DND-41 (cell line): ENCODE data around the gene IL17REL.

ENCODE experiments used
- ATAC-seq: fragments of 200-7000 bp; cut with Tn5 transposase; 3 replicates; pipeline ENCODE4 v1.9.1; 2021; ENCODE audit warnings: low read depth; ENCODE audit not compliant: insufficient read depth
- DNase-seq: peaks from one replicate; pipeline ENCODE4 v3.0.0-alpha.2; 2020
- H2AFZ ChIP-seq: 2 replicates; pipeline ENCODE4 v1.6.0; 2012; ENCODE audit warnings: low read depth, low read length
- H3K27ac ChIP-seq: 2 replicates; pipeline ENCODE4 v1.5.1; 2012; ENCODE audit warnings: low read length, inconsistent platforms
- H3K27me3 ChIP-seq: fragments of 200-600 bp; sonication (generic); 2 replicates; pipeline ENCODE4 v1.6.0; 2012; ENCODE audit warnings: low read length, mild to moderate bottlenecking, inconsistent platforms; ENCODE audit not compliant: insufficient read depth, poor library complexity
- H3K36me3 ChIP-seq: 2 replicates; pipeline ENCODE4 v1.5.1; 2012; ENCODE audit warnings: low read length, inconsistent platforms; ENCODE audit not compliant: insufficient read depth
- H3K4me1 ChIP-seq: 2 replicates; pipeline ENCODE4 v1.5.1; 2012; ENCODE audit warnings: mild to moderate bottlenecking, low read length; ENCODE audit not compliant: insufficient read depth
- H3K4me2 ChIP-seq: 2 replicates; pipeline ENCODE4 v1.6.0; 2012; ENCODE audit warnings: mild to moderate bottlenecking, moderate library complexity, low read length, inconsistent platforms; ENCODE audit not compliant: insufficient read depth
- H3K4me3 ChIP-seq, 2 experiments: fragments of 200-600 bp in 1 of 2; shearing (Covaris generic) in 1 of 2; 2 replicates each; pipeline ENCODE4 v1.5.1; 2012 to 2016; ENCODE audit warnings: inconsistent platforms in 2 of 2, low read length in 2 of 2, mild to moderate bottlenecking in 2 of 2, low read depth in 1 of 2, moderate library complexity in 1 of 2
- H3K79me2 ChIP-seq: 2 replicates; pipeline ENCODE4 v1.6.0; 2012; ENCODE audit warnings: low read length, inconsistent platforms; ENCODE audit not compliant: insufficient read depth
- H3K9ac ChIP-seq: 2 replicates; pipeline ENCODE4 v1.6.0; 2012; ENCODE audit warnings: low read depth, mild to moderate bottlenecking, inconsistent platforms, low read length, moderate library complexity
- H3K9me3 ChIP-seq: 2 replicates; pipeline ENCODE4 v1.5.1; 2012; ENCODE audit warnings: low read length, moderate library complexity, mild to moderate bottlenecking, inconsistent platforms; ENCODE audit not compliant: insufficient read depth, severe bottlenecking
- H4K20me1 ChIP-seq: 2 replicates; pipeline ENCODE4 v1.6.0; 2012; ENCODE audit warnings: low read length; ENCODE audit not compliant: insufficient read depth
- EZH2 ChIP-seq: IDR thresholded peaks from 3 replicates; pipeline ENCODE4 v1.6.1; 2012; ENCODE audit warnings: borderline replicate concordance, low read depth, mild to moderate bottlenecking, moderate library complexity, low read length, inconsistent platforms; ENCODE audit not compliant: severe bottlenecking
- TF ChIP-seq, protein P1 (sequence below): IDR thresholded peaks from 2 replicates; pipeline ENCODE4 v1.5.1; 2012; ENCODE audit warnings: borderline replicate concordance, low read length, moderate library complexity, mild to moderate bottlenecking; ENCODE audit not compliant: poor library complexity, severe bottlenecking; ENCODE audit errors: extremely low read depth

The IL17REL gene

DNA sequence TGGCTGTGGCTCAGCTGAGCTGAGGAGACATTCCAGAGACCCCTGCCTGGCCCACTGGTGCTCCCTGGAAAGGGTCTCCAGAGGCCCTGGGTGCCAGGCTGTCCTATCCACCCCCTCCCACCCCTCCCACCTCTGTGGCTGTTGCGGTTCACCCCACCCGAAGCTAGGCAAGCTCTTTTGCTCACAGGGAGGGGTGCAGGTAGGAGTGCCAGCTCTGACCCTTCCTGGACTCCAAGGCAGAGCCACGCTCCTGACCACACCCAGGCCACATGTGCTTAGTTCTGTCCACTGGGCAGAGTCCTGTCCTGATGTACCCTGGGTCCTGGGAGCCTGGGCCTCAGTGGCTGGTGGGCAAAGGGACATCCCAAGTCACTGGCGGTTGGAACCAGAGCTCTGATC, 16.4 kb downstream of the IL17REL start:
- no peak for DNase-seq
- no peaks in the 10 kb centered on the region for H3K36me3 ChIP-seq
- H3K4me2 ChIP-seq: no peak overlapping the region
- no peaks in the 10 kb centered on the region for H3K9me3 ChIP-seq
- H2AFZ ChIP-seq: no peak overlapping the region
- H3K27me3 ChIP-seq: no peaks in the 10 kb centered on the region
- H3K27ac ChIP-seq: no peak overlapping the region
- no peak overlapping the region for H3K4me3 ChIP-seq
- H3K9ac ChIP-seq: no peak overlapping the region
- peaks cover 7% of the 10 kb centered on the region; the same call in 1 of the 2 replicates for H4K20me1 ChIP-seq
- no peak for TF ChIP-seq EZH2
- TF ChIP-seq, protein P1, sequence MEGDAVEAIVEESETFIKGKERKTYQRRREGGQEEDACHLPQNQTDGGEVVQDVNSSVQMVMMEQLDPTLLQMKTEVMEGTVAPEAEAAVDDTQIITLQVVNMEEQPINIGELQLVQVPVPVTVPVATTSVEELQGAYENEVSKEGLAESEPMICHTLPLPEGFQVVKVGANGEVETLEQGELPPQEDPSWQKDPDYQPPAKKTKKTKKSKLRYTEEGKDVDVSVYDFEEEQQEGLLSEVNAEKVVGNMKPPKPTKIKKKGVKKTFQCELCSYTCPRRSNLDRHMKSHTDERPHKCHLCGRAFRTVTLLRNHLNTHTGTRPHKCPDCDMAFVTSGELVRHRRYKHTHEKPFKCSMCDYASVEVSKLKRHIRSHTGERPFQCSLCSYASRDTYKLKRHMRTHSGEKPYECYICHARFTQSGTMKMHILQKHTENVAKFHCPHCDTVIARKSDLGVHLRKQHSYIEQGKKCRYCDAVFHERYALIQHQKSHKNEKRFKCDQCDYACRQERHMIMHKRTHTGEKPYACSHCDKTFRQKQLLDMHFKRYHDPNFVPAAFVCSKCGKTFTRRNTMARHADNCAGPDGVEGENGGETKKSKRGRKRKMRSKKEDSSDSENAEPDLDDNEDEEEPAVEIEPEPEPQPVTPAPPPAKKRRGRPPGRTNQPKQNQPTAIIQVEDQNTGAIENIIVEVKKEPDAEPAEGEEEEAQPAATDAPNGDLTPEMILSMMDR: no peak
- H3K4me1 ChIP-seq: no peaks in the 10 kb centered on the region
- no peak for ATAC-seq
- no peaks in the 10 kb centered on the region for H3K79me2 ChIP-seq

DNA sequence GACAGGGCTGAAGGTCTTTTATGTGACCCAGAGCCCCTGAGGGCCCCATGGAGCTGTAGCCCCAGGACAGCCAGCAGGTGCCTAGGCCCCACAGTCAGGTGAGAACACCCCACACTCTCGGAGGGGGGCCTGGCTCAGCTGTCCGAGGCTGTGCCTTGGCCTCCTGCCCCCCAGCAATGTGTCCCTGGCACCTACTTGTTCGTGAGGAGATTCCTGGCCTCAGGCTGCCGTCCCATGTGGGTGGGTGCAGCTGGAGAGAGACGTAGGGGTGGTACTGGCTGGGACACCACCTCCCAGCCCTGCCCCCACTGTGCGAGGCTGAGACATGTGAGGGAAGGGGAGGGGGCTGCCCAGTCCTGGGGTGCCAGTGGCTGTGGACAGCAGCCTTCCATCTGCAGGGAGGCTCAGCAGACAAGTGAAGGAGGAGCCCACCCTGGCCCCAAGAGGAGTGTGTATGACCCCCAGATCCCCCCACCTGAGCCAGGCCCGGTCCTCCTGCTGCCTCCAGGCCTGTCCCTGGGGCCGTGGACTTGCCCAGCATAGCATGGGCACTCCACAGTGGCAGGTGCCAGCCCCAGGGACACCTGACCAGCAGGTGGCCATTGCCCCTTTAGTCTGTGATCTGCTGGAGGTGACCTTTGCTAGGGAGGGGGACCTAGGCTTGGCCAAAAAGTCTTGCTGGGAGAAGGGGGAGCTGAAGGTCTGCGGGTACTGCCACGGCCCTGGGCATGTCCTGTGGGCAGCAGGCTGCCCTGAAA, 17.0 kb downstream of the IL17REL start:
- no peak overlapping the region for H2AFZ ChIP-seq
- H3K27me3 ChIP-seq: no peaks in the 10 kb centered on the region
- H3K4me1 ChIP-seq: no peaks in the 10 kb centered on the region
- H3K4me2 ChIP-seq: no peak overlapping the region
- no peak overlapping the region for H3K9ac ChIP-seq
- ATAC-seq: no peak
- no peak overlapping the region for H3K27ac ChIP-seq
- no peaks in the 10 kb centered on the region for H3K79me2 ChIP-seq
- no peaks in the 10 kb centered on the region for H3K9me3 ChIP-seq
- peaks cover 7% of the 10 kb centered on the region; the same call in 1 of the 2 replicates for H4K20me1 ChIP-seq
- H3K4me3 ChIP-seq: no peak overlapping the region
- TF ChIP-seq, protein P1: no peak
- TF ChIP-seq EZH2: no peak
- no peaks in the 10 kb centered on the region for H3K36me3 ChIP-seq
- no peak for DNase-seq

DNA sequence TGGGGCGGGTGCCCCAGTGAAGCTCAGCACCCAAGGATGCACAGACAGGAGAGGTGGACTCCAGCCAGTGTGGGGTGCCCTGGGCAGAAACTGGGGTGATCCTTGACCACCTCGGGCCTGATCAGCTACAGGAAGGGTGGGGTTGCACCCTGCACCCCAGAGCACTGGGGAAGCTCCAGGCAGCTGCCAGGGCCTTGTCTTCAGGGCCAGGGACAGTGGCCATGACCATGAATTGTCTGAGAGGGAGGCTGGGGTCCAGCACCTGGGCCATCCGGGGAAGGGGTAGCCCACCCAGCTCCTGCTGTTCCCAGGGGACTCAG, 17.6 kb downstream of the IL17REL start:
- no peaks in the 10 kb centered on the region for H3K79me2 ChIP-seq
- ATAC-seq: no peak
- no peaks in the 10 kb centered on the region for H3K27me3 ChIP-seq
- no peak overlapping the region for H3K4me3 ChIP-seq
- peaks cover 7% of the 10 kb centered on the region; the same call in 1 of the 2 replicates for H4K20me1 ChIP-seq
- no peaks in the 10 kb centered on the region for H3K9me3 ChIP-seq
- H3K4me2 ChIP-seq: no peak overlapping the region
- no peak overlapping the region for H3K9ac ChIP-seq
- H3K4me1 ChIP-seq: no peaks in the 10 kb centered on the region
- TF ChIP-seq EZH2: no peak
- no peak for DNase-seq
- H3K36me3 ChIP-seq: no peaks in the 10 kb centered on the region
- no peak overlapping the region for H2AFZ ChIP-seq
- H3K27ac ChIP-seq: no peak overlapping the region

DNA sequence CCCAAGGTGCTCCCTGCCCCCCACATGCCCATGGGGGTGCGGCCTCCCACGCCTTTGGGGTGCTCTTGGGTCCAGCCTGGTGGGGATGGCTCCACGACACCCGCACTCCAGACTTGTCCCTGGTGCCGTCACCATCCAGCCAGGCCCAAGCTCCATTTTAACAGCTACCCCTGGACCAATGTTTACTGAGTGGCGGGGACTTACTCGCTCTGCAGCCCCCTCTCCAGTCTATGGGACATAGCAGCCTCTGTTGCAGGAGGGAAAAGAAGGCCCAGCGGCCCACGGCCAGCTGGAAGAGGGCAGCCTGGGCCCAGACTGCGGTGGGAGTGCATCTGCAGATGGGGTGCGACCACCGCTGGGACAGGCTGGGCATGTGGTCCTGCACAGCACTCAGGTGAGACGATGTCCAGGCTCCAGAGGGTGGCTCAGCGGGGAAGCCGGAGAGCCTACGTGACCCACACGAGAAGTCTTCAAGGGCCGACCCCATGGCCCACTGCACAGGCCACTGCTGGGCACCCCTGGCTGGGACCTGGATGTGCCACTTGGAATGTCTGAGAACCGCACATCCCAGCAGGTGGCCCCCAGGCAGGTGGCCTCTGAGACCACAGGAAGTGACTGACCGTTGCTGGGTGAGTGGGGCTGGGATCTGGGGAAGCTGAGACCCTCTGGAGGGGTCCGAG, 18.1 kb downstream of the IL17REL start:
- Histone ChIP-seq H3K27me3 (no peaks in the 10 kb centered on the region), H2AFZ (no peak overlapping the region), H3K4me2 (no peak overlapping the region), H3K36me3 (no peaks in the 10 kb centered on the region), H3K27ac (no peak overlapping the region), H3K9me3 (no peaks in the 10 kb centered on the region), H3K79me2 (no peaks in the 10 kb centered on the region), H4K20me1 (peaks cover 7% of the 10 kb centered on the region; the same call in 1 of the 2 replicates), H3K4me1 (no peaks in the 10 kb centered on the region), H3K4me3 (no peak overlapping the region), H3K9ac (no peak overlapping the region)
- TF ChIP-seq, protein P1: no peak
- TF ChIP-seq EZH2: no peak
- no peak for ATAC-seq
- DNase-seq: no peak
